HG02943 (cell line): Measurements from ENCODE around the gene DTWD2.
"Not testable (repeated sequence)": the region's sequence is repeated elsewhere in the genome, so short reads cannot be mapped to it uniquely, and the experiment has no call there.

ENCODE experiments used
- ATAC-seq: cut with Tn5 transposase; IDR thresholded peaks from one replicate; pipeline ENCODE4 v1.9.1; 2021; ENCODE audit warnings: mild to moderate bottlenecking, low read depth, moderate library complexity; ENCODE audit not compliant: unreplicated experiment

Gene DTWD2

DNA sequence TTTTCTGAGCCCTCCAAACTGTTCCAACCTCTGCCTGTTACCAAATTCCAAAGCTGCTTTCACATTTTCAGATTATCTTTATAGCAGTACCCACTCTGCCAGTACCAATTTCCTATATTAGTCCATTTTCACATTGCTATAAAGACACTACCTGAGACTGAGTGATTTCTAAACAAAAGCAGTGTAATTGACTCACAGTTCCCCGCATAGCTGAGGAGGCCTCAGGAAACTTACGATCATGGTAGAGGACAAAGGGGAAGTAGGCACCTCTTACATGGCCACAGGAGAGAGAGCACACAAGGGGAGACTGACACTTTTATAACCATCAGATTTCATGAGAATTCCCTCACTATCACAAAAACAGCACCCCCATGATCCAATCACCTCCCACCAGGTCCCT lies 105.0 kb downstream of the DTWD2 start:
- ATAC-seq, result no peak

DNA sequence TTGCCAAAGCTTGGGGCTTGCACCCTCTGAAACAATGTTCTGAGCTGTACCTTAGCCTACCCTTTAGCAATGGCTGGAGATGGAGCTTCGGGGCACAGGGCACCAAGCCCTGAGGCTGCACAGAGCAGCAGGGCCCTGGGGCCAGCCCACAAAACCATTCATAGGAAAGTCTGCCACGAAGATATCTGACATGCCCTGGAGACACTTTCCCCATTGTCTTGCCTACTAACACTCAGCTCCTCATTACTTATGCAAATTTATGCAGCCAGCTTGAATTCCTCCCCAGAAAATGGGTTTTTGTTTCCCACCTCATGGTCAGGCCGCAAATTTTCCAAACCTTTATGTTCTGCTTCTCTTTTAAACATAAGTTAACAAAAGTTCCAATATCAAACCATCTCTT lies 105.7 kb downstream of the DTWD2 start:
- no peak for ATAC-seq

DNA sequence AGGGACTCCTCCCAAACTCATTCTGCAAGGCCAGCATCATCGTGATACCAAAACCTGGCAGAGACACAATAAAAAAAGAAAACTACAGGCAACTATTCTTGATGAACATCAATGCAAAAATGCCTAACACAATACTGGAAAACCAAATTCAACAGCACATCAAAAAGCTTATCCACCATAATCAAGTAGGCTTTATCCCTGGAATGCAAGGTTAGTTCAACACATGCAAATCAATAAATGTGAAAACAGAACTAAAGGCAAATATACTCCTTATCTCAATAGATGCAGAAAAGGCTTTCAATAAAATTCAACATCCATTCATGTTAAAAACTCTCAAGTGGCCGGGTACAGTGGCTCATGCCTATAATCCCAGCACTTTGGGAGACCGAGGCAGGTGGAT lies 111.5 kb downstream of the DTWD2 start:
- not testable (repeated sequence) for ATAC-seq

DNA sequence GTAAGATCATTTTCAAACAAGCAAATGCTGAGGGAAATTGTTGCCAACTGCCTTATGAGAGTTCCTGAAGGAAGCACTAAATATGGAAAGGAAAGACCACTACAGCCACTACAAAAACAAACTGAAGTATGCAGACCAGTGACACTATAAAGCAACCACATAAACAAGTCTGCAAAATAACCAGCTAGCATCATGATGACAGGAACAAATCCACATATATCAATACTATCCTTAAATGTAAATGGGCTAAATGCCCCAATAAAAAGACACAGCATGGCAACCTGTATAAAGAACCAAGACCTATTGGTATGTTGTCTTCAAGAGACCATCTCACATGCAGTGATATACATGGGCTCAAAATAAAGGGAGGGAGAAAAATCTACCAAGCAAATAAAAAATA lies 113.2 kb downstream of the DTWD2 start:
- ATAC-seq, result no peak

DNA sequence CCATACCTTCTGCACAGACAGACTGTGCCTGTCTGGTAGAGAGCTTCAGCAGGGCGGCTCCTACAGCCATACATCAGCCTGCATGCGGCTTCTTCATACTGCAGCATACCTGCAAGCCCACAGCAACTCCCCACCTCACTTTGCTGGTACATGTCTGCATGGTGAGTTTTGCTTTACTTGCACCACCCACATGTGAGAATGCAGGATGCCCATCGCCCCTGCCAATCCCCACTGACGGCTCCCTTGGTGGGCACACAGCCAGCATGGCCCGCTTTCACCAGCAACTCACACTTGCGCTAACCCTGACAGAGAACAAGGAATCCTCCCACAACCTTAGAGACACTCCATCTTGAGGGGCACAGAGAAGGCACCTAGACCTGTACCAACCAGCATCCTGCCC lies 114.9 kb downstream of the DTWD2 start:
- no peak for ATAC-seq

DNA sequence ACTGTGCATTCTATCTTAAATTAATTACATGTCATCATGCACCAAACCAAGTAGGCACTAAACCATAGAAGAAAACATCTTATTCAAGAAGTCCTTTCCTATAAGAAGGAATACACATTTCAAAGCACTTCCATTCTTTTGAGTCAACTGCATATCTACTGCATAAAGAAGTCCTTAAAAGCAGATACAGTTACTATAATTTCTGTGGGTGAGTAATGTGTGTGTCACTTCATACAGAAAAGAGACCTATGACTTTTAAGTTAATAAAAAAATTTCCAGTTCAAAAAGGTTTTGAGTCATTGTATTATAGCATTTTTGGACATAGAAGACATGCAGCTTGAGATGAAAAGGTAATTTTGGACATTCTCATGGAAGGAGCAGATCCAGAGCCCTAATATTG lies 125.0 kb downstream of the DTWD2 start:
- ATAC-seq, result no peak

DNA sequence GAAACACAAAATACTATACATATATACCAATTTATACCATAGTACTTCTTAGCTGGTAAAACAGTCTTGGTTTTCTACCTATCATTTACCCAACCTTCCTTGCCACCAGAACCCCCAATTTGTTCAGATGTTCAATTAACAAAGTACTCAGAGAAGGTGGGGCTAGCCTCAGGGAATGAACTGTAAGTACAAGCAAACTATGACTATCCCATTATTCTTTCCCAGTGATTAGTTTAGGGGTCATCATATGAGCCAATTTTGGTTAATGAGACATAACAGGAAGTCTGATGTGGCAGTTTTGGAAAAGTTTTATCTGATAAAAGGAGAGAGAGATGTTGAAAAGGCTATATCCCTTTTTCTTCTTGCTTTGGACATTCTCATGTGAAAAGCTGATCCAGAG lies 125.8 kb downstream of the DTWD2 start:
- no peak for ATAC-seq

DNA sequence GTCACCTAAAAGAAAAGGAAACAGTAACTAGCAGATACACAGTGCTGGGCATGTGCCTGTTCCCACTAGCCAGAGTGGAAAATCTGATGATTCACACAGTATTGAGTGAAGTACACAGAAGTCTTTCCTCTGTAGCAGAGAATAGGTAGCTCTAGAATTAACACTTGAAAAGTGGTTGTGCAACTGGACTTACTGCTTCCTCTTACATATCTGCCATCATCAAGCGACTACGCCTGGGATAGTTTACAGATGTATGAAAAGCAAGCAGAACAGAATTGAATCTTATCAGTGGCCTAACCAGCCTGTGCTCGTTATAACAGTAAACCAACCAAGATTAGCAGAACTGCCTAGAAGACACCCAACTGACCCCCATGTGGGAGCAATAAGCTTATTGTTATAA lies 130.6 kb downstream of the DTWD2 start:
- ATAC-seq, result no peak

DNA sequence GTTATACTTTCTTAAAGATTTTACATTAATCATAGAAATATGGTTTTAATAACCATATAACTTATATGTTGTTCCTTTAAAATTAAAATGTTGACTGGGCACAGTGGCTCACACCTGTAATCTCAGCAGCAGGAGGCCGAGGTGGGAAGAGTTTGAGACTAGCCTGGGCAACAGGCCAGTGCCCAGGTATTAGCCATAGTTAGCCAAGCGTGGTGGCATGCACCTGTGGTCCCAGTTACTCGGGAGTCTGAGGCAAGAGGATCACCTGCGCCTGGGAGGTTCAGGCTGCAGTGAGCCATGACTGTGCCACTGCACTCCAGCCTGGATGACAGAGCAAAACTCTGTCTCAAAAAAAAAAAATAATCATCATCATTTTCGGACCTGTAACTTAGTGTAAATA lies 133.5 kb downstream of the DTWD2 start:
- ATAC-seq, result no peak

DNA sequence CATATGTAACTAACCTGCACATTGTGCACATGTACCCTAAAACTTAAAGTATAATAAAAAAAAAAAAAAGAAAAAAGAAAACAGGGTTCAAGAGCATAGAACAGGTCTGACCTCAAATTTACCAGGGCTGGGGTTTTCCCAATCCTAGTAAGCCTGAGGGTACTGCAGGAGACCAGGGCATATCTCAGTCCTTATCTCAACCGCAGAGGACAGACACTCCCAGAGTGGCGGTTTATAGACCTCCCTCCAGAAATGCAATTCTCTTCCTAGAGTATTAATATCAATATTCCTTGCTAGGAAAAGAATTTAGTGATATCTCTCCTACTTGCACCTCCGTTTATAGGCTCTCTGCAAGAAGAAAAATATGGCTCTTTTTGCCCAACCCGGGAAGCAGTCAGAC lies 136.6 kb downstream of the DTWD2 start:
- not testable (repeated sequence) for ATAC-seq

DNA sequence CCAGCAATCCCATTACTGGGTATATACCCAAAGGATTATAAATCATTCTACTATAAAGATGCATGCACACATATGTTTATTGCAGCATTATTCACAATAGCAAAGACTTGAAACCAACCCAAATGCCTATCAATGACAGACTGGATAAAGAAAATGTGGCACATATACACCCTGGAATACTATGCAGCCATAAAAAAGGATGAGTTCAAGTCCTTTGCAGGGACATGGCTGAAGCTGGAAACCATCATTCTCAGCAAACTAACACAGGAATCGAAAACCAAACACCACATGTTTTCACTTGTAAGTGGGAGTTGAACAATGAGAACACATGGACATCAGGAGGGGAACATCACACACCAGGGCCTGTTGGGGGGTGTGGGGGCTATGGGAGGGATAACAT lies 138.8 kb downstream of the DTWD2 start:
- not testable (repeated sequence) for ATAC-seq

DNA sequence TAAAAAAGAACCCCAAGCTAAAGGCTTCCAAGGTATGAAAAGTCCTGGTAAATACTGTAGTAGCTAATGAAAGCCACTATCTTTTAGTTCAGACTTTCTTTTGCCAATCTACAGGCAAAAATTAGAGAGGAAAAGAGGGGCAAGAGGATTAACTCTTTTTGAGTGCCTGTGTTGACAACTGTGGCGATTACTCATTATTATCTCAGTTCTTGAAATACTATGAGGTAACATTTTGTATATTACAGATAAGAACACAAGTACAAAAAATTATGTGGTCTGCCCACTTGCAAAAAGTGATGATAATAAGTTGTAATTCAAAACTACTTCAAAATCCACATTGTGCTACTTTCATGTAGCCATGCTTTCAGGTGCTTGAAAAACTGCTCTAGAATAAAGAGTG lies 144.0 kb downstream of the DTWD2 start:
- ATAC-seq, result no peak

DNA sequence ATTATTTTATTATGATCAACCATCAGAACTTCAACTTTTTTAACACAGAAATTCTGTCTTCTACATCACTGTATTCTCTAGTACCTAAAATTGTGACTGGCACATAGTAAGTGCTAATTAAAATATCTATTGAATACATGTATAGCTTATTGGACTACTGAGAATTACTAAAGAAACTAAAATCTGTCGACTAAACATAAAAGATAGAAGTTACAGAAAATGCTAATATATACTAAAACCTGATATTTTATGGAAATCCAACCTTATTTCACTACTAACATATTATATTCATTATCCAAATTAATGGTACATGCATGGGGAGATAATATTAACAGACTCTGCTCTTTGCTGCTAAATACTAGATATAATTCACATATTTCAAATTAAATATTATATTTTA lies 153.6 kb downstream of the DTWD2 start:
- ATAC-seq, result no peak

DNA sequence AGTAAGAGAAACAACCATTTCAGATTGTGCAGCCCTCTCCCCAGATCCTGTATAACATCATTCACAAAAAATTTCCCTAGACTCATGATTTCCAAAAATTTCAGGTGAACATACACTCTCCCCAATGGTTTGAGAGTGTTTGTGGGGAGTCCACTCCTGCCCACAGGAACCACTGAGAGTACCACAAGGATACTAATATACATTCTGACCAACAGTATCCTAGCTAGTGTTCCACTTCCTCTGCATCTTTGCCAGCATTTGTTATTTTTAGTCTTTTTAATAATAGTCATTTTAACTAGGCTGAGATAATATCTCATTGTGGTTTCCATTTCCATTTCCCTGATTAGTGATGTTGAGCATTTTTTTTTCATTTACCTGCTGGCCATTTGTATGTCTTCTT lies 155.4 kb downstream of the DTWD2 start:
- no peak for ATAC-seq

DNA sequence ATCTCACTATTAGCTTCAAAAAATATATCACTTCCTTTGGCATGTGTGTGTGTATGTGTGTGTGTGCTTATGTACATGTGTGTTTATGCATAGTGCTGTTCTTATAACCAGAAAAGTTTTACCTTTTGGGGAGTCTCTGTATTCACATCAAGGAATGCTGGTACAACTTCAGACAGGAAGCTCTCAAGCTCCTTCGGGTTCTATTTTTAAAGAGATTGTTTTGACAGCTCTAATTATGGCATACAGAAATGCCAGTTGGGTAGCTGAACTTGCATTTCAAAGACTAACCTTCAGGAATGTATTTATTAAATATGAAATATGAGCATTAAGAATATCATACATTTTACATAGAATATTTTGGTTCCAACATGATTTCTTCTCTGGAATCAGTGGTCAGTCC lies 163.1 kb downstream of the DTWD2 start:
- no peak for ATAC-seq

DNA sequence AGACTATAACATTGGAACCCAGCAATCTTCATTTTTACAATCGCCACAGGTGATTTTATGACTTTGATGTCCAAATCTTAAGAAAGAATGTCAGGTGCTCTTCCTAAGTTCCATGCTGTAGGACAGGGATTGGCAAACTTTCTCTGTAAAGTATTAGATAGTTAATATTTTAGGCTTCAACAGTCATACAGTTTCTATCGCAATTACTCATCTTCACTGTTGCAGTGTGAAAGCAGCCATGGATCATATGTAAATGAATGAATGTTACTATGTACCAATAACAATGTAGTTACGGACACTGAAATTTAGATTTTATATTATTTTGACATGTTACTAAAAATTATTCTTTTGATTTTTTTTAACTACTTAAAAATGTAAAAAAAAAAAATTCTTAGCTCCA lies 169.7 kb downstream of the DTWD2 start:
- no peak for ATAC-seq

DNA sequence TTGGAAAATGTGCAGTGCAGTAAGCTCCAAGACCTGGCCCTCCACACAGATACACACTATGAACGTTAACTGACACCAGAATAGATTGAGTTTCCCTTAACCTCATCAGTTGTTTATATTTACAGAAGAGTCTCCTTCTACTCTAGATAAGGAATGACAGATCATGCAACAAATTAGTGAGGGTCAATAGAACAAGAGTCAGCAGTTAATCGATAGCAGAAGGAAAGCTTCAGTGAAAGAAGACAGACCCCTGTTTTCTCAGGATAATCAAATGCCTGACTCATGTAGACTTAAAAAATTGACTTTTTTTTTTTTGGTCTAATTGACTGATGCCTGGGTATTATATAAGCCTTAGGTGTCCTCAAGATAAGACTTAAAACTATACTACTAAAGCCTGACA lies 179.9 kb downstream of the DTWD2 start:
- no peak for ATAC-seq

DNA sequence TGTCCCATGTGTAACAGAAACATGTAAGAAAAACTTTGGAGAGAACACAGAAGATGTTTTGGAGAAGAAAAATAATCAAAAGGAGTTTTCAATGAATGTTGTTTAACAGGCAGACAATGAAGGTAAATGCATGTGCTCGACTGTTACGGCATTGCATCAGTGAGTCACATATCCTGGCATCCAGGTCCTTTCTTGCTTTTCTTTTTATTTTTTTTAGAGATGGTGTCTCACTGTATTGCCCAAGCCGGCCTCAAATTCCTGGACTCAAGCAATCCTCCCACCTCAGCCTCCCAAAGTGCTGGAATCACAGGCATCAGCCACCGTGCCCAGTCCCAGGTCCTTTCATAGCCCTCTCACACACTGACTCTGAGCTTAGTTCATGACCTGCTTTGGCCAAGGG lies 181.8 kb downstream of the DTWD2 start:
- ATAC-seq, result no peak

DNA sequence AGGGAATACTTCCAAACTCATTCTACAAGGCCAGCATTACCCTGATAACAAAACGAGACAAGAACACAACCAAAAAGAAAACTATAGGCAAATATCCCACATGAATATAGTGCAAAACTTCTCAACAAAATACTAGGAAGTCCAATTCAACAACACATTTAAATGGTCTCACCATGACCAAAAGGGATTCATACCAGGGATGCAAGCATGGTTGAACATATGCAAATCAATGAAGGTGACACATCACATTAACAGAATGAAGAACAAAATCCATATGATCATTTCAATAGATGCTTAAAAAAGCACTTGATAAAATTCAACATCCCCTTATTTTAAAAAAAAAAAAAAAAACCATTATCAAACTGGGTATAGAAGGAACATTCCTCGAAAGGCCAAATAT lies 186.0 kb downstream of the DTWD2 start:
- no peak for ATAC-seq

DNA sequence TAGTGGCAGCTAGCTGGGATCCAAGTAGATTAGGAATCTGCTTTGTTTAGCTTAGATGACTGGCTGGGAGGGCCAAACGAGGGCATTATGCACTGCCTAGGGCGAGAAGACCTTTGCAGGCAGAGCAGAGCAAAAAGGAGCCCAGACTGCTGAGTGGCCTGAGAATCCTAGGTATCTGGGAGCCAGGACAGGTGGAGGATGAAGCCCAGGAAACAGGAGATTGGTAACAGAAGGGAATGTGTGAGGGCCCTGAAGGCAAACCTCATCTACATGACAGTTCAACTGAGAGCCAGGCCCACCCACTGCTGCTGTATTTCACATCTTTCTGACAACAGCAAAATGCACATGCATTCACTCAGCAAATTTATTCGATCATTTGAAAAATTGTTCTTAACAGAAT lies 192.3 kb downstream of the DTWD2 start:
- no peak for ATAC-seq

DNA sequence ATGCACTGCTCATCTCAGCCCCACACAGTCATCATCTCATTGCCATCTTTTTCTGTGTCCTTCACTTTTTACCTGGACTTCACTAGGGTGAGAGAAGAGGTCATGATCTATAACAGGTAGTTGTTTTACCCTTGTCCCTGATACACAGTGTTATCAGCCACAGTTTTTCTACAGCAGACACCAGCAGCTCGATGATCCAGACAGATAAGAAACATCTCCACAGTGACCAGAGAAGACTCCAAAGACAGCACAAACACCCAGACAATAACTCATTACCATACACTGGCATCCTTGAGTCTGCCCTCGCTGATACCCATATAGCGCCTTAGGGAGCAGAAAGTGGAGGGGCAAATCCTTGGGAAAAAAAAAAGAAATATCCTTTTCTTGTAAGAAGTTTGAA lies 194.1 kb downstream of the DTWD2 start:
- ATAC-seq, result no peak

DNA sequence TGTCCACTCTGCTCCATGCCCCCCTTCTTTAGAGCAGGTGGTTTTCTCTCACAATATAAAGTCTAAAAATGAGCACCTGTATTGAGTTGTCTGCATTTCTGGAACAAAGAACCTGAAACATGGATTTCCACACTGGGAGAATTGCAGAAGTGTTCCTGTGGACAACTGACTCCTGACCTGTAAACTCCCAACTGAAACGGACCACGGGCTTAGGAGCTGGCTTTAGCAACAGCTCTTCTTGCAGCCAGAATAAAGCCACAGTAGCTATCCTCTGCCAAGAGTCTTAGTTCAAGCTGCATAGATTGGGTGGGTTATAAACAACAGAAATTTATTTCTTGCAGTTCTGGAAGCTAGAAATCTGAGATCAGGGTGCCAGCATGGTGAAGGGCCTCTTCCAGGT lies 194.7 kb downstream of the DTWD2 start:
- no peak for ATAC-seq

DNA sequence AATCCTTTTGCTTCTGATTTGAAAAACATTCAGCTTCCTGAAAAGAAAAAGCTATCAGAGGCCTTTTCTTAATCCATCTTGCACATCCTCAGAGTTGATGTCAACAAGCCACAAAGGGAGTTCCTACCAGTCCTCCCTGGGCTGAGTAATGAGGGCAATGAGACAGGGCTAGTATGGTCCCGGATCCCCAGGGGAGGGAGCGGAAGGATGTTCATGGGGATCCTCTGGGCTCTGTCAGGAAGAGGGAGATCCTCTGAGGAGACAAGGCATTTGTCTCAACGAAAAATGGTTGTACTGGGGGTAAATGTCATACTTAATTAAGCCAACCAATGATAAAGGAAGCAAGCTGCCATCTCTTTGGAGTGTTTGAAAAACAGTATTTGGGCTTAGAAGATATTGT lies 195.3 kb downstream of the DTWD2 start:
- ATAC-seq, result no peak
